Measurements from ENCODE around the gene SLC7A1.

DNA sequence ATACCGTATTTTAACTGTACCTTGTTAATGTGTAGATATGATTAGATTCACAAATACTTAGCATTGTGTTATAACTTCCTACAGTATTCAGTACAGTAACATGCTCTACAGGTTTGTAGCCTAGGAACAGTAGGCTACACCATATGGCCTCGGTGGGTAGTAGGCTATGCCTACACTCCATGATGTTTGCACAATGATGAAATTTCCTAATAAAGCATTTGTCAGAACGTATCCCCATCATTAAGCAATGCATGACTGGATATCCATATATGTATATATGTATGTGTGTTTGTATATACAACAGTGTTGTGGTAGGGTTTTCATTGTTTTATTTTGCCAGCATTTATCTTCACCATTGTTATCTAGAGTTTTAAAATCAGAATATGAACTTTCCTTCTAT is 119.4 kb downstream of the SLC7A1 start:
- TF ChIP-seq, protein P1, sequence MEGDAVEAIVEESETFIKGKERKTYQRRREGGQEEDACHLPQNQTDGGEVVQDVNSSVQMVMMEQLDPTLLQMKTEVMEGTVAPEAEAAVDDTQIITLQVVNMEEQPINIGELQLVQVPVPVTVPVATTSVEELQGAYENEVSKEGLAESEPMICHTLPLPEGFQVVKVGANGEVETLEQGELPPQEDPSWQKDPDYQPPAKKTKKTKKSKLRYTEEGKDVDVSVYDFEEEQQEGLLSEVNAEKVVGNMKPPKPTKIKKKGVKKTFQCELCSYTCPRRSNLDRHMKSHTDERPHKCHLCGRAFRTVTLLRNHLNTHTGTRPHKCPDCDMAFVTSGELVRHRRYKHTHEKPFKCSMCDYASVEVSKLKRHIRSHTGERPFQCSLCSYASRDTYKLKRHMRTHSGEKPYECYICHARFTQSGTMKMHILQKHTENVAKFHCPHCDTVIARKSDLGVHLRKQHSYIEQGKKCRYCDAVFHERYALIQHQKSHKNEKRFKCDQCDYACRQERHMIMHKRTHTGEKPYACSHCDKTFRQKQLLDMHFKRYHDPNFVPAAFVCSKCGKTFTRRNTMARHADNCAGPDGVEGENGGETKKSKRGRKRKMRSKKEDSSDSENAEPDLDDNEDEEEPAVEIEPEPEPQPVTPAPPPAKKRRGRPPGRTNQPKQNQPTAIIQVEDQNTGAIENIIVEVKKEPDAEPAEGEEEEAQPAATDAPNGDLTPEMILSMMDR (conservative IDR thresholded peaks at IDR 0.05): no peak
- no peak for TF ChIP-seq EZH2 (IDR thresholded peaks at IDR 0.05; ENCODE audit: low read depth)
